ENCODE data around the gene FAM200C. TPM values are rescaled to one million over a fixed set of nuclear protein-coding genes. Genes with fewer than 3 reads are reported as not detected.

The FAM200C gene
- polyA plus RNA-seq, 4 donors: 14.3 to 16.1 (median 15.7) TPM

DNA sequence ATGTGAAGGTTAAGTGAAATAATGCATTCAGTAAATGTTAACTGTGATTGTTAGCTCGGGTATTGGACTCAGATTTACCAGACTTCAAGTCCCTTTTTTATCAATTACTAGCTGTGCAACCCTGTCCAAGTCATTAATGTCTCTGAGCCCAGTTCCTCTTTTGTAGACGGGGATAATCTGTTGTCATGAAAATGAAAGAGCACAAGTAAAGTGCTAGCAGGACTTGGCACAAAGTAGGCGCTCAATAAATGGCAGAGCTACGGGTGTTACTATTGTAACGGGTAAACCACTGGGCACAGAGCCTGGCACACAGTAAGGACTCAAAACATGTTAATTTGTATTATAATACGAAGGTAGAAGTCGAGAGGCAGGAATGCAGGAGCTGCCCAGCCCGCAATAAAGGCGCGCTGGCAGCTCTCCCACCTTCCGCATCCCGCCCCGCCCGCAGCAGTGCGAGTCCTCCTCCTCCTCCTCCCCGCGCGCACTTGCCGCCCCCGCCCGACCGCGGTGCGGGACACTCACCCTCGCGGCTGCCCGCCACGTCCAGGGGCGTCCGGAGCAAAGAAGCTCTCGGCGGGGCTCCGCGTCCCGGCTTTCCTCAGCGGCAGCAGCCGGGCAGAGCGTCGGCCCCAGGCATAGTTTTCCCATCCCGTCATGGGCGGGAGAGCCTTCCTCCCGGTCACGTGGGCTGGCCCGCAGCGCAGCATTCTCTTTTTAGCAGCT is 29.7 kb downstream of the FAM200C start, which contains the start of gene C1QTNF2:
Gene C1QTNF2 (minus strand): TSS at position 637 of the 723 bp plus-strand sequence. CDS start 15,615 bp downstream, outside the sequence.
- peak in 3 of 4 donors; percentile 38 to 47 (median 40) for DNase-seq (ENCODE audit: low read depth in 4 of 4, low spot score in 3 of 4)

DNA sequence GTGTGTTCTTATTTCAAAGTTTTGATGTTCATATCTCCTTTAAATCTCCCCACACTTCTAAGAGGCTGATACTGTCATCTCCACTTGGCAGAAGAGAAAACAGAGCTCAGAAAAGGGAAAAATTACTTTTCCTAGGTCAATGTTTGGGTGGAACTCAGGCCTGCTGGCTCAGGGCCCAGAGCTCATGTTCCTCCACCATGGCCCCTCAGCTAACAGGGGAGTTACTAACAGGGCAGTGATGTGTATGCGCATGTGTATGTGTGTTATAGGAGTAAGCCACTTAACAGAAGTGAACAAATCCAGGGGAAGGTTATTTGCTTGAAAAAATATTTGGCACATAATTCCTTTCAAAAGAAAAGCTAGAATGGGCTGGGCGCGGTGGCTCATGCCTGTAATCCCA is 32.0 kb downstream of the FAM200C start:
- no peak for DNase-seq (ENCODE audit: low read depth in 4 of 4, low spot score in 3 of 4)

DNA sequence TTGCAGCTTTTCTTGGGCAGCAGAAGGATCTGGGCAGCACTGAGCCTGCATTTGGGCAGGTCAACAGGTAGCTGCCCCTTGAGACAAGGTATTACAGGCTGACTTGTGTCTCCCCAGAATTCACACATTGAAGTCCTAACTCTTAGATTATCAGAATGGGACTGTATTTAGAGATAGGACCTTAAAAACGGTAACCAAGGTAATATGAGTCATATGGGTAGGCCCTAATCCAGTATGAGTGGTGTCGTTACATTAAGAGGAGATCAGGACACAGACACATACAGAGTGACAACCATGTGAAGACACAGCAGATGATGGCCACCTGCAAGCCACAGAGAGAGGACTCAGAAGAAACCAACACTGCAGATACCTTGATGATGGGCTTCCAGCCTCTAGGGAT is 32.6 kb downstream of the FAM200C start:
- no peak for DNase-seq (ENCODE audit: low read depth in 4 of 4, low spot score in 3 of 4)

DNA sequence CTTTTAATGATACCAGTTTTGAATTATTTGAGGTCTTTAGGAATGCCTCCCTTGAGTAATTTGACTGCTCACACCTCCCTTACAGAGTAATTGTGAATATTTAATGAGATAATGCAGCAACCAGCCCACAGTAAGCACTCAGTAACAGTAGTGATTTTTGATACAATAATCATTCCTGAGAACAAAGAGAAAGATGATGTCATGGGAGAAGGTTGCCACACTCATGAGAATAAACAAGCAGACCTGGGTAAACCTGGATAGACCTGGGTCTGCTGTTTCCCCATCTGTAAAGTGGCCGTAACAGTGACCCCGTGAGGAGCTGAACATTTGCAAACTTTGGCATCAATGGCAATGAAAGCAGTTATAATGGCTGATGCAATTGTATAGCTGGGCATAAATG is 33.6 kb downstream of the FAM200C start:
- no peak for DNase-seq (ENCODE audit: low read depth in 4 of 4, low spot score in 3 of 4)

DNA sequence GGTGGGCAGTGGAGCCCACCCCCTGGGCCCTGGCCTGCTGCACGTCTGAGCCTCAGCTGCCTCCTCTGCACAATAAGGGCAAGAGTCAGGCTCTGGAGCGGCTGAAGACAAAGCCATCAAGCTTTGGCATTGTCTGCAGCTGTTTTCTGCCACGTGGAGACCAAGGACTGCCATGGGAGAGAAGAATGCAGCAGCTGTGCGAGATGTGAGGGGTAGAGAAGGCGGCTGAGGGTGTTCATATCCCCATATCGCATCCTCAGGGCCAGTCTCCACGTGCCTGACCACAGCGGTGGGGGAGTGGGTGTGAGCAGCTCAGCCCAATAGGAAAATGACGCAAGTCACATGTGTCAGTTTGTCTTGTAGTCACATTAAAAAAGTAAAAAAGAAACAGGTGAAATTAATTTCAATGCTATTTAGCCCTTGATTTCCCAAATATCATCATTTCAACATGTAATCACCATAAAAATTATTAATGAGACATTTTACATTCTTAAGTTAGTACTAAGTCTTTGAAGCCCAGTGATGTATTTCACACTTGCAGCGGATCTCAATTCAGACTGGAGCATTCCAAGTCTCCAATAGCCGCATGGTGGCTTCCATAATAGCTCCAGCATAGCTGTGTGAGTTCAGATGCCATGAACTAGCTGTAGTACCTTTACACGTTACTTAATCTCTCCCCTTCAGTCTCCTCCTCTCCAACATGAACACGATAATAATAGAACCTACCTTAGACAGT is 36.0 kb downstream of the FAM200C start:
- no peak for DNase-seq (ENCODE audit: low read depth in 4 of 4, low spot score in 3 of 4)

DNA sequence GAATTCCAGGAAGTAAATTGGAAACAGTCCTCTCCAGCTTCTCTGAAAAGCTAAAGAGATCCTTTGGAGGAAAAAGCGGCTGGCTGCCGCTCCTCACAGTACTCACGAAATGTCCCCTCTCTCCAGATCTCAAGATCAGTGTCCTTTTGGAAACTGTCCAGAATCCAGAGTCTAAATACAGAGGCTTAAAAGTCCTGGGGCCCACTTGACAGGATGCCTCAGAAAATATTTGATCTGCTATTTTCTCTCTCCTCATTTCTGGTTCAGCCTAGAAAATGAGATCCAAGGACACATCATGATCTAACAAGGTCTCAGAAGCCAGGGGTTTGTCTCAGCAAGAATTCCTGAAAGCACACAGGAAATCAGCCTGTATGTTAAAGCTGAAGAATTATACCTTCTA is 36.6 kb downstream of the FAM200C start:
- DNase-seq (ENCODE audit: low read depth in 4 of 4, low spot score in 3 of 4): no peak

DNA sequence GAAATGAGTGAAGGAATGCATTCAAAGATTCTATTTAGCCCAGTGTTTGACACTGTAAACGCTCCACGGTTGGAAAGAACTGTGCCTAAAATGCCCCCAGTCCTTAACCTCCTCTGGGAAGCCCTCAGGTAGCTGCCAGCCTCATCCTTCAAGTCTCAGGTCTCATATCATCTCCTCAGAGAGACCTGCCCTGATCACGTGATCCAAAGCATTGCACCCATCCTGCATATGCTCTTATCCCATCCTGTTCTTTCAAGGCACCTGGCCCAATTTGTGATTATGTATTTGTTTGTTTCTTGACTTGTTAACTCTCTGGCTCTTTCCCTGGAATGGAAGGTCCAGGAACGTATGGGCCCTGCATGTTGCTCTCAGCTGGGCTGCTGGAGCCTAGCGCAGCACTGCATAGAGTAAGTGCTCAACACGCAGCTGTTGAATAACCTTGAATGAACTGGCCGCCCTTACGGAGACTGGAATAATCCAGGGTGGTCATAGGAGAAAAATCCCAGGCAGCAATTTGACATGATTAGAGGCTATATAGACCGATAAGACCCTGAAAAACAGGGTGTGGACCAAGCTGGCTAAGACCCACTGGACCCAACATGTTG is 38.1 kb downstream of the FAM200C start:
- DNase-seq (ENCODE audit: low read depth in 4 of 4, low spot score in 3 of 4): no peak

DNA sequence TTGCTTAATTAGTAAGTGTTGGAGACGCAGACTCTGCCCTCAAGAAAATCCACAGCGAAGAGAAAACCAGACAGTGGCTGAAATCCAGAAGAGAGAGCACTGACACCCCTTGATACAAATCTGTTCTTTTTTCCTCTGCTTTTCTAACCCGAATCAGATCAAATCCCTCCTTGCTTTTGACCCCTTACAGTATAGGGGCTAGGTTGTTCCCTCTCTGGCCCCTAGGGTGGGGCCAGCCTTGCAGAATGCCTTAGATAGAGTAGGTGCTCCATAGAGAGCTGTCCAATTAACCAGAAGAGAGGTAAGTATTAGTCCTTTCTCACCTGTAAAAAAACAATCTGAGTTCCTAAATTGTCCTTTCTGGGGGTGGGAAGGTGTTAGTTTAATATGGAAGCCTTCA is 39.5 kb downstream of the FAM200C start:
- no peak for DNase-seq (ENCODE audit: low read depth in 4 of 4, low spot score in 3 of 4)

DNA sequence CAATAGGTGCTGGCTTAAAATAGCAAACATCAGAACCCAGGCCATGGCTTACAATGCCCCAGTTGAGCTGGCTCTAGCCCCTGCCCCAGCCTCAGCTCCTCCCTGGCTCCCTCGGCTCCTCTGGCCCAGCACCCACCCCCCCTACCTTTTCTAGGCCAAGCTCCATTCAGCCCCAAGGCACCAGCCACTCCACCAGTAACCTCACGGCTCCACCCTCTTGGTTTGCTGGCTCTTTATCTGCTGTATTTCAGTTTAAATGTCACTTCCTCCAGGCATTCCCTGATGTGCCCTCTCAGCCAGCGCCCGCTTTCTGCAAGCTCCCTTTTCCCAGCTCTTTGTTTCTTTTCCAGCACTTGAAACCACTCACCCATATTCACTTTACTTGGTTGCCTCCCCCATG is 40.0 kb downstream of the FAM200C start:
- no peak for DNase-seq (ENCODE audit: low read depth in 4 of 4, low spot score in 3 of 4)

DNA sequence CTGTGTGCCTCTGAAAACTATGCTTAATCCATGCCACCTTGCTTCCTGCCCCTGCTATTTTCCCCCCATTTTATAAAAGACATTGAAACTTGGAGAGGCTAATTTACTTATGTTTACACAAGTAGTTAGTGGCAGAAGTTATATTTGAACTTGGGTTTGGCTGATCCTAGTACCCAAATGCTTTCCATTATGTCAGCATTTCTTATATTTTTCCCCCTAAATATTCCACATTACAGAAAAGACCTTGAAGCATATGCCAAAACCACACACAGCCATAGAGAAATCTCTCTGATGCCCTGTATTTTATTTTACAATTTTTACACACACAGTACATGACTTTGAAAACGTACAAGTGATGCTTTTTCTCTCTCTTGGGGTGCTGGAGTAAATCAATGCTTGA is 40.6 kb downstream of the FAM200C start:
- no peak for DNase-seq (ENCODE audit: low read depth in 4 of 4, low spot score in 3 of 4)

DNA sequence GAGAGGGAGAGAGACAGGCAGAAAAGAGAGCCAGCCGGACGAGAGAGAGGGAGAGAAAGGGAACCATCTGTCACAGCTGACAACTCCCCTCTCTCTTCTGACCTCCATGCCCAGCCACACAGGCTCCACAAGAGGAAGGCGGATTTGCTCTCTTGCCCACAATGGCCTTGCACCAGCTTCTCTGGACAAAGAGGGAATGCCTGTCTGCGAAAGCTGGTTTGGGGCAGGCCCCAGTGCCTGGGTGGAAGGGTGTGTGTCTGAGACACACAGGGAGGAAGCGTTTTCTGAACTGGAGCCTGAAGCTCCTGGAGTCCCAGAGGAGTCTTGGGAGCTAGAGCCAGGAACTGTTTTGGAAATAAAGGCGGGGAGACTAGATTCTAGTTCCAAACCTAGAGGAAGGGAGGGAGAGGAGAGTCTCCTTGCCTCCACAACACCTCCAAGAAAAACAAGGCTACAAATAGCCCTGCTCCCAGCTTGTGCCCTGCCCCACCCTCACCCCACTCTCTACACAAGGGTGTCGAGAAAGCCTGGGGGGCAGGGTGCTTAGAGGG is 41.9 kb downstream of the FAM200C start:
- DNase-seq (ENCODE audit: low read depth in 4 of 4, low spot score in 3 of 4): no peak

DNA sequence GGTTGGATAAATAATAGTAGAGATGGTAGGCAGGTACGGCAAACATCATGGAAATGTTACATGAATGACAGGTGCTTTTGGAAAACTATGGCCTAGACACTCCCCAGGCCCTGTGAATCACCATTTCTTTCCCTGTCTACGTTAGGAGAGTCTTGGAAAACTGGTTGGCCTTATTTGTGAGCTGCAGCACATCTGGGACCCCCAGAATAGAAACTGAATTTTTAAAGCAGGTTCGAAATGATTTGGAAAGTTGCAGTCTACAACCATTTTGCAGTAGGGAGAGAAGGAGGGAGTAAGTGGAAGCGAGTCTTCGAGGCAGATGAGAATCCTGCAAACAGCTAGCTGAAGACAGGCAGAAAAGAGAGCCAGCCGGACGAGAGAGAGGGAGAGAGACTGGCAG is 42.5 kb downstream of the FAM200C start:
- no peak for DNase-seq (ENCODE audit: low read depth in 4 of 4, low spot score in 3 of 4)

DNA sequence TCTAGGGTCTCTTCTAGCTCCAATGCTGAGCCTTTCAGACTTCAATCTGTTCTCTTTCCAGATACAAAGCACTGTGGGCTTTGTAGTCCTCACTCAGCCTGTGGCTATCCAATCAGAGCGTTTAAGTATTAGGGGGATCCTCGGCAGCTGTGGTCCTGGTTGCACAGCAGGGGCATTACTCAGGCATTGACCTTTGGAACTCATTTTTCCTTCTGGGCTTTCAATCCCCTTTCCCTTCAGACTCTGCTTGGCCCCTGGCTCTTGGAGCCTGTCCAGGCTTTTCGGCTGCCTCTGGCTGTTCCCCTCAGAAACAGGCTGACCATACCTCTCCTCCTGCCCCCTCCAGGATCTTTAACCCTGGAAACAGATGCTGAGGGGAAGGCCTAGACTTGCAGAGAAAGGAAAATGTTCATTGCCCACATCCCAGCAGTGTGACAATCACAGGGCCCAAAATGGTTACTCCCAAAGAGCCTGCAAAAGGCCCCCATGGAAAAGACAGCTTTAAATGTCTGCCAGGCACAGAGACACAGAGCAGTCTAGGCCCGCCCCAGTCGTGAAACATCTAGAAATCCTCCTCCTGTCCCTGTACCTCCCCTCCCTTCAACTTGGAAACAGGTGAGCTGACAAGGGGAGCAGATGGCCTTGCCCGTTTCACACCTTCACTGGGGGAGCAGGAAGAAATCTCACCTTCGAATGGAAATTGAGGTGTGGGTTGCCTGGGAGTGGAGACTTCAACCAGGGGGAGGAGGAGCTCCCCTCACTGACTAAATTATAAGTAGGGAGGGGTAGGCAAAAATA is 43.1 kb downstream of the FAM200C start:
- no peak for DNase-seq (ENCODE audit: low read depth in 4 of 4, low spot score in 3 of 4)

DNA sequence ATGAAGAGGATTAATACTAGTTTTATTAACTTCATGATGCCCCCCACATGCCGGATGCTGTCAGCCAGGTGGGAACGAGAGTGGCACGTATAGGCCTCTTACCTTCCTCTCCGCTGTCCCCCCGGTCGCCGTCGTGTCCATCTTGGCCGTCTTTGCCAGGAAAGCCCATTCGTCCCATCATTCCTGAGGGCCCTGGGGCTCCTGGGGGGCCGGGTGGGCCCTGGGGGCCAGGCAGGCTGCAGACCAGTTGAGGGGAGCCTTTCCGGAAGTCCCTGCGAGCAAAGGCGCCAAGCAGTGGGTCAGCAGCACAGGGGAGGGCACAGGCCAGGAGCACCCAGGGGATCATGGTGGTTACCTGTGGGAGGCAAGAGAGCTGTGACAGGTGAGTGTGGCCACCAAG is 45.2 kb downstream of the FAM200C start:
- no peak for DNase-seq (ENCODE audit: low read depth in 4 of 4, low spot score in 3 of 4)

DNA sequence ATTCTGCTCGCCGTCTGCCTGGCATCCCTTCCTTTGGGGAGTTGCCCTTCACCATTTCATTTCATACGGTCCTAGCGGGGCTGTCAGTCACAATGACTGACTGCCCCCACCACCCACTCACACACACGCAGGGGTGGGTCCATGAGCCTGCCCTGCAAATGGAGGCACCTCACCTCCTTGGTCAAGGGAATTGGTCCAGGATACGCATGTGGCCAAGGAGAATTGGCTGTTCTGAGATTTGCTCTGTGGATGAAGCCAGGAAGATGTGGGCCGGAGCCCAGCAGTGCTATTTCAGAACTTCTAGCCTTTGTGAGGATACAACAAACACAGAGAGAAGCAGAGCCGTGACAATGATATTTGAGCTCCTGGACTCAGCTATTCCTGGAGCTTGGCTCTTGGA is 46.5 kb downstream of the FAM200C start:
- no peak for DNase-seq (ENCODE audit: low read depth in 4 of 4, low spot score in 3 of 4)

DNA sequence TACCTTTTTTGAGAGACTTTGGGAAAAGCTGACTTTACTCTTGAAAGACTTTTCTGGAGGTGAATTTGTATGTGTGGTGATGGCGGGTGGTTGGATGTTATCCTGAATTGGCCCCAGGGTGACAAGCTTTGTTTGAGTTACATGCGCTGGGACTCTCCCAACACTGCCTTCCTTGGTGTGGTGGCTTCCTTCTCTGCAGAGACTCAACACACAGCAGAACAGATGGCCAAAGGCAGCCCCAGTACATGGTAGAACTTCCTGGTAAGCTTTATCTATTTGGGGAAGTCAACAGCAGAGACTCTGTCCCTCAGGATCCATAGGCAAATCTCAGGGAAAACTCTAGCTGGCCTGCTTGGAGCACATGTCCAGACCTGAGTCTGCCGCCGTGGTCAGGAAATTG is 47.5 kb downstream of the FAM200C start:
- DNase-seq (ENCODE audit: low read depth in 4 of 4, low spot score in 3 of 4): no peak

DNA sequence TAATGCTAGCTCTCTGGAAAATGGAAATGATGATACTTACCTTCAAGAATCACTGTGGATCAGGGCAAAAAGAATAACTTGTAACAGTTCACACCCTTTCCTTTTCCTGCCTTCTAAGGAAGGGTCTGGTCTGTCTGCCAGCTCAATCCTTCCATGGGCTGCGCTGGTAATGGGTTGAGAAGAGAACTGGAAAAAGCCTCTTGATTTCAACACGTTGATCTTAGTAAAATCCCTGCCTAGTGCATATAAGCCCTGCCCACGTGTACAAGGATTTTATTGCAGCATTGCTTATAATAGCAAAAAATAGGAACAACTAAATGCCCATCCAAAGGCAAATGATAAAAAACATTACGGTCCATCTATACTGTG is 49.9 kb downstream of the FAM200C start:
- no peak for DNase-seq (ENCODE audit: low read depth in 4 of 4, low spot score in 3 of 4)

DNA sequence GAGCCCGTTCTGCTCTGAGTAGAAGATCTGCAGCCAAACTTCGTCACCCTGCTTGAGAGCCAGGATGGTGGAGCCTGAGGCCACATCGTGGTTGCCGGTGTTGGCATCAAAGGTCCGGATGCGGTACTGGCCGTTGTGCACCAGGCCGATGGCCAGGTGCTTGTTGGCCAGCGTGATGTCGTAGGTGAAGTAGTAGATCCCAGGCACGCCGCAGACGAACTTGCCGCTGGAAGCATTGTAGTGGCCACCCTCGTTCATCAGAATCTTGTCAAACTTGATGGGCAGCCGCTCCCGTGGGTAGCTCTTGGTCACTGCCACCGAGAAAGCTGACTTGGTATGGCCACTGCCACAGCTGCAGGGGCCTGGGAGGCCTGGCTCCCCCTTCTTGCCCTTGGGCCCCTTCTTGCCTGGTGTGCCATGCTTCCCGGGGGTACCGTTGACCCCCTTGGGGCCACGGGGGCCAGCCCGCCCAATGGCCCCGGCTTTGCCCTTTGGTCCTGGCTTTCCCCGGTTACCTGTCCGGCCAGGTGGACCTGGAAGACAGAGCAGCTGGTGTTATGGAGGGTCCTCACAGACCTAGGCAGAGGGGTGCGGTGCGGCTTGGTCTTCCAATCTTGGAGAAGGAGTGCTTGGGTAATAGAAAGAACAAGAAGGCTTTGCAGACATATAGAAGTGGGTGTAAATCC is 50.5 kb downstream of the FAM200C start:
- no peak for DNase-seq (ENCODE audit: low read depth in 4 of 4, low spot score in 3 of 4)

DNA sequence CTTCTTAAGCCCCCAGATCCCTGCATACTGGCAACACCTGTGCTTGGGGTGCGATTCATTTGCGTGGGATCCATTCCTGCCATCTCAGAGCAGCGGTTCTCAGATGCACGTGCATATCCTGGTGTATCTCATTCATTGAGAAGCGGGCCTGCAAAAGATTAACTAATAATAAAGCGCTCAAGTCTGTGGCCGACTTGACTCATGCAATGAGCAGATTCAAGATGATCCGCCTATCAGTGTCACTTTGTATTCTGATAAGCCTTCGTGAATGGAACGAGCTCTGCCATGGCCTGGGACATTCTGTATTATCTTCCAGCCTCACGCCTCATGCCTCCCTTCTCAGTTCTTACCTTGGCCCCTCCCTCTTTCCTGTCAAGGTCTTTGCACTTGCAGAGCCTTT is 51.8 kb downstream of the FAM200C start:
- DNase-seq (ENCODE audit: low read depth in 4 of 4, low spot score in 3 of 4): no peak

DNA sequence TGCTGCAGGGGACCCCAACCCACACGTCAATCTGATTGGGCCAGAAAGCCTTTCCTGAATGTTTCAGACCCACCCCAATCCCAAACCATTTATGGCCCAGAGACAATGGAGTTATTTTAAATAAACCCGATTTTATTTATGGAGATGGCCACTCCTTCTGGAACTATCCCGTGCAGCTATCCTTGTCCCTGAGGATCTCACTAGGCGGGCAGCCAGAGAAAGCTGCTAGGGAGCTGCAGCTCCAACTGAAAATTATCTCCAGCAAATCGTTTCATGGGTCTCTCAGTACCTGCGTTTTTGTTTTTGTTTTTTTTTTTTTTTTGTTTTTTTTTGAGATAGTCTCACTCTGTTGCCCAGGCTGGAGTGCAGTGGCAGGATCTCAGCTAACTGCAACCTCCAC is 52.4 kb downstream of the FAM200C start:
- no peak for DNase-seq (ENCODE audit: low read depth in 4 of 4, low spot score in 3 of 4)

Data from left renal pelvis (tissue), 4 donors.